Fibroblast of peridontal ligament (primary cell): ENCODE measurements around the gene PERP.

ENCODE experiments used
- DNase-seq: peaks from one replicate; pipeline ENCODE4 v3.0.0-alpha.2; 2010; ENCODE audit errors: extremely low read depth

PERP gene

DNA sequence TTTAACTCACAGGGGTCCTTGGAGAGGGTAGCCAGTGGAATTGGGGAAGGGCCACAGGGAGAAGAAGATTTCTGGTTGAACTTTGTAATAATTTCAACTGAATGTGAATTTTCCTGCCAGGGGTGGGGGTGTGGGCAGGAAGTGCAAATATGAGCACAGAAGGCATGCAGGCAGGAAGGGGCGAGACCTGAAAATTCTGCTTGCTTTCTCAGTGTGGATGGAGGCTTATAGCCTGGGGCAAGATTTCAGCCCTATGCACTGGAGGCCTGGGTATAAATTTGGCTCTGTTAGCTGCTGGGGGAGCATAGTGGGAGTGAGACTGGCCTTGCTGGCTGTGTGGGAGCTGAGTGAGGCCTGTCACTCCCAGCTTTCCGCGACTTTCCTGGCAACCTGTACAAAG is 54.4 kb downstream of the PERP start:
- no peak for DNase-seq

DNA sequence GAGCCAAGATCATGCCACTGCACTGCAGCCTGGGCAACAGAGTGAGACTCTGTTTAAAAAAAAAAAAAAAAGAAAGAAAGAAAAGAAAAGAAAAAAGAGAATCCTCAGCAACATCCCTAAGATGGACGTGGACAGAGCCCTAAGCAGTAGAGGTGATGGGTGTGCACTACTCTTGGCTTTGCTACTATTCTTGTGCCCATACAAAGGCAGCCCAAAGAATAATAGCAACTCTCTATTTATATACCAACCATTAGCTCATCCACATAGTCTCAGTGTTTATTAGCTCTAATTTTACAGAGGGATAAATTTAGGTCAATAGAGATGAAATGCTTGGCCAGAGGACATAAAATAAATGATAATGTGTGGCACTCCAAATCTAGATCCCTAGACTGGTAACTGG is 62.2 kb downstream of the PERP start:
- no peak for DNase-seq

DNA sequence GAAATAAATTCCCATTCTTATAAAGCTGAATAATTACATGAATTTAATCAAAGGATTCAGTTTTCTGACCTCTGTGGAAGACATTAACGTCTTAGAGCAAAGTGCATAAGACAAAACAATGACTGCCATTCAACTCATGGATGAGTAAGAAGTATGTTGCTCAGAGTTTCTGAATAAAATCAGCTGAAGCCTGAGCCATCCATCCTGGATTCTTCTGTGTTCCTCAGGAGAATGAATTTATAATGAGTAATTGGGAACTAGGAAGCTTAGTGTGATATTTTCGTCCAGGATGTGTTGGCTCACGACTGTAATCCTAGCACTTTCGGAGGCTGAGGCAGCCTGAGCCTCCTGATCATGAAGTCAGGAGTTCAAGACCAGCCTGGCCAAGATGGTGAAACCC is 62.8 kb downstream of the PERP start:
- no peak for DNase-seq
